ENCODE measurements around the gene PPP1R27. TPM values are rescaled to one million over a fixed set of nuclear protein-coding genes. Genes with fewer than 3 reads are reported as not detected.

The PPP1R27 gene
- total and polyA plus RNA-seq, 4 donors, result 0.31 to 0.35 TPM; not detected in 2

- no peaks in the 10 kb centered on the region for H3K9me3 ChIP-seq (ENCODE audit: control insufficient read depth in 4 of 4, low read length in 3 of 4)
- no peak for DNase-seq (ENCODE audit: low spot score)
- peak within 1 kb of the TSS; percentile 77 to 89 (median 84) for H3K4me3 ChIP-seq (ENCODE audit: low read depth in 1 of 3, low read length in 3 of 3)
- no peaks in the 10 kb centered on the region for H3K27me3 ChIP-seq (ENCODE audit: control insufficient read depth in 4 of 4, insufficient read depth in 4 of 4, low read length in 3 of 4)
- H3K36me3 ChIP-seq (ENCODE audit: control insufficient read depth in 4 of 4, insufficient read depth in 3 of 4, low read depth in 1 of 4, low read length in 3 of 4), result peaks cover 0 to 6% (median 2%) of the 10 kb centered on the region in 4 donors
- peak within 1 kb of the TSS; percentile 86 to 97 for H3K9ac ChIP-seq (ENCODE audit: low read depth in 1 of 2, low read length in 2 of 2)
- peaks cover 15 to 49% (median 38%) of the 10 kb centered on the region in 4 donors for H3K4me1 ChIP-seq (ENCODE audit: control insufficient read depth in 4 of 4, insufficient read depth in 4 of 4, low read length in 3 of 4)
- peak within 1 kb of the TSS; percentile 94 to 100 for H3K27ac ChIP-seq (ENCODE audit: low read depth in 1 of 2, low read length in 2 of 2)
- 2% methylated on average over 64 of the region's 64 CpGs for WGBS
- TF ChIP-seq FOXA1 (IDR thresholded peaks at IDR 0.05) (no peak), YY1 (IDR thresholded peaks at IDR 0.05) (no peak), FOXA2 (IDR thresholded peaks at IDR 0.05) (no peak), GABPA (IDR thresholded peaks at IDR 0.05 in 1 of 2, conservative IDR thresholded peaks at IDR 0.05 in 1 of 2) (no peak), HNF4G (IDR thresholded peaks at IDR 0.05) (no peak), EGR1 (IDR thresholded peaks at IDR 0.05; ENCODE audit: low read depth in 2 of 2) (no peak), CTCF (IDR thresholded peaks at IDR 0.05; ENCODE audit: low read depth, low read length, missing input control) (no peak), JUND (IDR thresholded peaks at IDR 0.05) (no peak), RAD21 (IDR thresholded peaks at IDR 0.05) (no peak), ZBTB33 (IDR thresholded peaks at IDR 0.05) (no peak), REST (IDR thresholded peaks at IDR 0.05) (no peak), MAX (IDR thresholded peaks at IDR 0.05) (no peak), HNF4A (conservative IDR thresholded peaks at IDR 0.05) (no peak), SP1 (IDR thresholded peaks at IDR 0.05) (no peak), NR2F2 (IDR thresholded peaks at IDR 0.05) (no peak), TAF1 (conservative IDR thresholded peaks at IDR 0.05) (no peak), RXRA (IDR thresholded peaks at IDR 0.05) (no peak)
- TF ChIP-seq, protein P1, sequence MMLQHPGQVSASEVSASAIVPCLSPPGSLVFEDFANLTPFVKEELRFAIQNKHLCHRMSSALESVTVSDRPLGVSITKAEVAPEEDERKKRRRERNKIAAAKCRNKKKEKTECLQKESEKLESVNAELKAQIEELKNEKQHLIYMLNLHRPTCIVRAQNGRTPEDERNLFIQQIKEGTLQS (IDR thresholded peaks at IDR 0.05), result no peak
These were observed 36.1 kb upstream of the PPP1R27 start, which contains the start of gene ARHGDIA for GRCh38 chr17:81870981-81871386. TSS of gene ARHGDIA (minus strand) at chr17:81871337. CDS start at chr17:81869930, 1,407 bp downstream.

All from liver (tissue), 9 donors.